ENCODE measurements around the gene NCAN. TPM values are rescaled to one million over a fixed set of nuclear protein-coding genes. Genes with fewer than 3 reads are reported as not detected.
"Not testable (repeated sequence)": the region's sequence is repeated elsewhere in the genome, so short reads cannot be mapped to it uniquely, and the experiment has no call there.

Gene NCAN
- total RNA-seq, 1 experiment from 2014 or later = not detected

- Mint-ChIP-seq H3K9me3 (ENCODE audit: unreplicated experiment) (no peaks in the 10 kb centered on the region), H3K4me1 (ENCODE audit: low read depth, unreplicated experiment) (peaks cover 21% of the 10 kb centered on the region), H3K27ac (ENCODE audit: unreplicated experiment) (no peak overlapping the region), H3K27me3 (ENCODE audit: insufficient read depth, unreplicated experiment) (peaks cover 3% of the 10 kb centered on the region), H3K36me3 (ENCODE audit: insufficient read depth, unreplicated experiment) (peaks cover 12% of the 10 kb centered on the region), H3K4me3 (ENCODE audit: unreplicated experiment) (no peak overlapping the region)
- ChIA-PET CTCF (no interaction called here), POLR2A (no interaction called here)
- TF ChIP-seq, protein P1, sequence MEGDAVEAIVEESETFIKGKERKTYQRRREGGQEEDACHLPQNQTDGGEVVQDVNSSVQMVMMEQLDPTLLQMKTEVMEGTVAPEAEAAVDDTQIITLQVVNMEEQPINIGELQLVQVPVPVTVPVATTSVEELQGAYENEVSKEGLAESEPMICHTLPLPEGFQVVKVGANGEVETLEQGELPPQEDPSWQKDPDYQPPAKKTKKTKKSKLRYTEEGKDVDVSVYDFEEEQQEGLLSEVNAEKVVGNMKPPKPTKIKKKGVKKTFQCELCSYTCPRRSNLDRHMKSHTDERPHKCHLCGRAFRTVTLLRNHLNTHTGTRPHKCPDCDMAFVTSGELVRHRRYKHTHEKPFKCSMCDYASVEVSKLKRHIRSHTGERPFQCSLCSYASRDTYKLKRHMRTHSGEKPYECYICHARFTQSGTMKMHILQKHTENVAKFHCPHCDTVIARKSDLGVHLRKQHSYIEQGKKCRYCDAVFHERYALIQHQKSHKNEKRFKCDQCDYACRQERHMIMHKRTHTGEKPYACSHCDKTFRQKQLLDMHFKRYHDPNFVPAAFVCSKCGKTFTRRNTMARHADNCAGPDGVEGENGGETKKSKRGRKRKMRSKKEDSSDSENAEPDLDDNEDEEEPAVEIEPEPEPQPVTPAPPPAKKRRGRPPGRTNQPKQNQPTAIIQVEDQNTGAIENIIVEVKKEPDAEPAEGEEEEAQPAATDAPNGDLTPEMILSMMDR (IDR thresholded peaks at IDR 0.05; ENCODE audit: insufficient read depth in 1 of 2, low read depth in 1 of 2, low read length in 1 of 2, severe bottlenecking in 1 of 2, unreplicated experiment in 1 of 2) = no peak
- H3K9me3 ChIP-seq = no peaks in the 10 kb centered on the region
- BruUV-seq (replicated peaks) = no TSS peak
- no peak overlapping the region for H3K4me3 ChIP-seq (ENCODE audit: low read depth, low read length)
- no peaks in the 10 kb centered on the region; the same call in 1 of the 2 replicates for H3K4me1 ChIP-seq
- DNase-seq = no peak
- H3K27me3 ChIP-seq (replicated peaks; ENCODE audit: control insufficient read depth, insufficient read depth, low read length) = no peaks in the 10 kb centered on the region
- no peaks in the 10 kb centered on the region for H3K36me3 ChIP-seq (ENCODE audit: control insufficient read depth, insufficient read depth, low read length)
- intact Hi-C loops (cut with micrococcal nuclease; ENCODE audit: unreplicated experiment) = loop anchor here (5.0 kb wide), 1 partner anchor 34 kb away; the partner anchor contains the start of gene TMEM161A
Measured at GRCh38 chr19:19170873-19171672, 40.7 kb upstream of the NCAN start.

GRCh38 chr19:19171821-19172532 is 39.8 kb upstream of the NCAN start:
- Histone ChIP-seq H3K4me3 (ENCODE audit: low read depth, low read length) (no peak overlapping the region), H3K27me3 (replicated peaks; ENCODE audit: control insufficient read depth, insufficient read depth, low read length) (no peaks in the 10 kb centered on the region), H3K36me3 (ENCODE audit: control insufficient read depth, insufficient read depth, low read length) (no peaks in the 10 kb centered on the region), H3K4me1 (no peaks in the 10 kb centered on the region; the same call in 1 of the 2 replicates), H3K9me3 (no peaks in the 10 kb centered on the region)
- ChIA-PET CTCF (no interaction called here), POLR2A (no interaction called here)
- intact Hi-C loops (cut with micrococcal nuclease; ENCODE audit: unreplicated experiment) = loop anchor here (5.0 kb wide), 1 partner anchor 35 kb away; the partner anchor contains the start of gene TMEM161A
- Mint-ChIP-seq H3K27me3 (ENCODE audit: insufficient read depth, unreplicated experiment) (peaks cover 3% of the 10 kb centered on the region), H3K9me3 (ENCODE audit: unreplicated experiment) (no peaks in the 10 kb centered on the region), H3K4me3 (ENCODE audit: unreplicated experiment) (no peak overlapping the region), H3K36me3 (ENCODE audit: insufficient read depth, unreplicated experiment) (peaks cover 14% of the 10 kb centered on the region), H3K27ac (ENCODE audit: unreplicated experiment) (peak overlapping the region; percentile 54), H3K4me1 (ENCODE audit: low read depth, unreplicated experiment) (peaks cover 21% of the 10 kb centered on the region)
- TF ChIP-seq, protein P1 (IDR thresholded peaks at IDR 0.05; ENCODE audit: insufficient read depth in 1 of 2, low read depth in 1 of 2, low read length in 1 of 2, severe bottlenecking in 1 of 2, unreplicated experiment in 1 of 2) = no peak
- DNase-seq = peak in 1 of 2 experiments; percentile 29
- no TSS peak for BruUV-seq (replicated peaks)

GRCh38 chr19:19173243-19173642 is 38.5 kb upstream of the NCAN start:
- H3K27me3 ChIP-seq (replicated peaks; ENCODE audit: control insufficient read depth, insufficient read depth, low read length); H3K4me3 ChIP-seq (ENCODE audit: low read depth, low read length); BruUV-seq (replicated peaks); H3K9me3 ChIP-seq; H3K4me1 ChIP-seq; POLR2A ChIA-PET; H3K27me3 Mint-ChIP-seq (ENCODE audit: insufficient read depth, unreplicated experiment); H3K27ac Mint-ChIP-seq (ENCODE audit: unreplicated experiment); H3K4me3 Mint-ChIP-seq (ENCODE audit: unreplicated experiment); DNase-seq; H3K9me3 Mint-ChIP-seq (ENCODE audit: unreplicated experiment); H3K36me3 ChIP-seq (ENCODE audit: control insufficient read depth, insufficient read depth, low read length): not testable (repeated sequence)
- Mint-ChIP-seq H3K36me3 (ENCODE audit: insufficient read depth, unreplicated experiment) (peaks cover 19% of the 10 kb centered on the region), H3K4me1 (ENCODE audit: low read depth, unreplicated experiment) (peaks cover 21% of the 10 kb centered on the region)
- intact Hi-C loops (cut with micrococcal nuclease; ENCODE audit: unreplicated experiment) = loop anchor here (5.0 kb wide), 1 partner anchor 36 kb away; the partner anchor contains the start of gene TMEM161A
- CTCF ChIA-PET = interaction anchor here (0.7 kb wide), 1 partner anchor 192 kb away, joined by 3 read pairs; no protein-coding TSS in a partner anchor
